ENCODE measurements around the gene TMEM150B. TPM values are rescaled to one million over a fixed set of nuclear protein-coding genes. Genes with fewer than 3 reads are reported as not detected.

Gene TMEM150B
- total and polyA plus RNA-seq, 2 of the 13 experiments (the other 11 are each of a cell fraction or from before 2014, with no cell fraction given) = 1.3 to 1.8 TPM

- peak; percentile 39; the same call in 1 of the 2 replicates for TF ChIP-seq ZBTB33 (CRISPR knock-in tag; IDR thresholded peaks at IDR 0.05)
- TF ChIP-seq ZNF713 (CRISPR knock-in tag; IDR thresholded peaks at IDR 0.05) = no peak
- 0 out of 2 replicates have a peak, but pooled peaks have one; percentile 36 for TF ChIP-seq ZNF644 (CRISPR knock-in tag; IDR thresholded peaks at IDR 0.05; ENCODE audit: low read depth)
- TF ChIP-seq FOSL2 (CRISPR knock-in tag; IDR thresholded peaks at IDR 0.05) = peak; percentile 95
- TF ChIP-seq ZNF235 (CRISPR knock-in tag; IDR thresholded peaks at IDR 0.05; ENCODE audit: borderline replicate concordance) = no peak
- TF ChIP-seq ZFP37 (CRISPR knock-in tag; IDR thresholded peaks at IDR 0.05; ENCODE audit: borderline replicate concordance) = no peak
- TF ChIP-seq ZFP41 (CRISPR knock-in tag; IDR thresholded peaks at IDR 0.05; ENCODE audit: borderline replicate concordance) = no peak
- no peak for TF ChIP-seq ZNF282 (IDR thresholded peaks at IDR 0.05; ENCODE audit: partially characterized antibody)
- TF ChIP-seq GMEB2 (CRISPR knock-in tag; IDR thresholded peaks at IDR 0.05; ENCODE audit: low read depth) = no peak
- TF ChIP-seq, protein P1, sequence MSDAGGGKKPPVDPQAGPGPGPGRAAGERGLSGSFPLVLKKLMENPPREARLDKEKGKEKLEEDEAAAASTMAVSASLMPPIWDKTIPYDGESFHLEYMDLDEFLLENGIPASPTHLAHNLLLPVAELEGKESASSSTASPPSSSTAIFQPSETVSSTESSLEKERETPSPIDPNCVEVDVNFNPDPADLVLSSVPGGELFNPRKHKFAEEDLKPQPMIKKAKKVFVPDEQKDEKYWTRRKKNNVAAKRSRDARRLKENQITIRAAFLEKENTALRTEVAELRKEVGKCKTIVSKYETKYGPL (CRISPR knock-in tag; IDR thresholded peaks at IDR 0.05) = no peak; the same call in 1 of the 2 replicates
- no peak for TF ChIP-seq ZFP90 (CRISPR knock-in tag; IDR thresholded peaks at IDR 0.05; ENCODE audit: borderline replicate concordance)
- TF ChIP-seq RFXANK (CRISPR knock-in tag; IDR thresholded peaks at IDR 0.05) = no peak
- TF ChIP-seq ATRX (CRISPR knock-in tag; IDR thresholded peaks at IDR 0.05; ENCODE audit: borderline replicate concordance) = no peak
- peak; percentile 95 for TF ChIP-seq CEBPG (CRISPR knock-in tag; IDR thresholded peaks at IDR 0.05)
- no peak for TF ChIP-seq AGO2 (optimal IDR thresholded peaks at IDR 0.05; ENCODE audit: low read depth, low read length)
- TF ChIP-seq FOXK1 (CRISPR knock-in tag; IDR thresholded peaks at IDR 0.05; ENCODE audit: borderline replicate concordance, low read depth) = peak; percentile 44; the same call in 1 of the 2 replicates
- TF ChIP-seq ZNF841 (CRISPR knock-in tag; IDR thresholded peaks at IDR 0.05; ENCODE audit: borderline replicate concordance) = no peak
- TF ChIP-seq ZNF576 (CRISPR knock-in tag; IDR thresholded peaks at IDR 0.05) = no peak
- peak in 1 of 2 experiments; percentile 56; a peak in 1 of 4 replicates for TF ChIP-seq KLF16 (CRISPR knock-in tag; IDR thresholded peaks at IDR 0.05)
- peak; percentile 95 for TF ChIP-seq HNF4A (CRISPR knock-in tag; IDR thresholded peaks at IDR 0.05)
- no peak for TF ChIP-seq LCORL (IDR thresholded peaks at IDR 0.05)
- peak; percentile 82 for TF ChIP-seq LCORL (CRISPR knock-in tag; IDR thresholded peaks at IDR 0.05)
- TF ChIP-seq ZIK1 (CRISPR knock-in tag; IDR thresholded peaks at IDR 0.05; ENCODE audit: borderline replicate concordance, low read depth) = no peak
- TF ChIP-seq ZNF101 (CRISPR knock-in tag; IDR thresholded peaks at IDR 0.05; ENCODE audit: borderline replicate concordance, low read depth) = no peak
- no peak for TF ChIP-seq POLR2AphosphoS2 (IDR thresholded peaks at IDR 0.05; ENCODE audit: low read depth, low read length)
- TF ChIP-seq, protein P2, sequence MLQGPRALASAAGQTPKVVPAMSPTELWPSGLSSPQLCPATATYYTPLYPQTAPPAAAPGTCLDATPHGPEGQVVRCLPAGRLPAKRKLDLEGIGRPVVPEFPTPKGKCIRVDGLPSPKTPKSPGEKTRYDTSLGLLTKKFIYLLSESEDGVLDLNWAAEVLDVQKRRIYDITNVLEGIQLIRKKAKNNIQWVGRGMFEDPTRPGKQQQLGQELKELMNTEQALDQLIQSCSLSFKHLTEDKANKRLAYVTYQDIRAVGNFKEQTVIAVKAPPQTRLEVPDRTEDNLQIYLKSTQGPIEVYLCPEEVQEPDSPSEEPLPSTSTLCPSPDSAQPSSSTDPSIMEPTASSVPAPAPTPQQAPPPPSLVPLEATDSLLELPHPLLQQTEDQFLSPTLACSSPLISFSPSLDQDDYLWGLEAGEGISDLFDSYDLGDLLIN (CRISPR knock-in tag; IDR thresholded peaks at IDR 0.05; ENCODE audit: borderline replicate concordance) = no peak
- peak; percentile 26 for TF ChIP-seq PHF5A (CRISPR knock-in tag; IDR thresholded peaks at IDR 0.05; ENCODE audit: low read depth, unreplicated experiment)
Measured at GRCh38 chr19:55333870-55334269, 8.7 kb upstream of the TMEM150B start (continued).

All from HepG2 (cell line).